ENCODE data around the gene FBXL4. TPM values are rescaled to one million over a fixed set of nuclear protein-coding genes. Genes with fewer than 3 reads are reported as not detected.
A peak's percentile ranks its signal among the peaks of the same experiment; 100 is the strongest.

FBXL4 gene
- total and polyA plus RNA-seq, 4 experiments from 2014 or later: 4.4 to 22.9 (median 15.9) TPM

- H3K36me3 Mint-ChIP-seq: peaks cover 3 to 10% of the 10 kb centered on the region in 2 donors
- CTCF ChIA-PET (ENCODE audit: partially characterized antibody): interaction anchor here (1.2 kb wide), 1 partner anchor 9 kb away, joined by 3 read pairs; no protein-coding TSS in a partner anchor
Measured at GRCh38 chr6:98832284-98833056, 115.3 kb downstream of the FBXL4 start.

GRCh38 chr6:98831959-98832283, 115.8 kb downstream of the FBXL4 start:
- CTCF ChIA-PET (ENCODE audit: partially characterized antibody): interaction anchor here (1.1 kb wide), 1 partner anchor 13 kb away, joined by 3 read pairs; no protein-coding TSS in a partner anchor

More at GRCh38 chr6:98832284-98833056, 115.3 kb downstream of the FBXL4 start:
- H3K36me3 ChIP-seq (ENCODE audit: insufficient read depth, low read length): no peaks in the 10 kb centered on the region
- no peaks in the 10 kb centered on the region for H3K9me3 ChIP-seq (ENCODE audit: control insufficient read depth in 1 of 2, low read length in 2 of 2)
- intact Hi-C loops (cut with micrococcal nuclease): loop anchor here (1.0 to 10.0 kb wide), 4 partner anchors 12 to 1550 kb away; partner anchors contain the start of genes FBXL4 and MMS22L
- Mint-ChIP-seq H3K4me1 (peaks cover 32 to 83% (median 52%) of the 10 kb centered on the region in 4 donors), H3K4me3 (peak overlapping the region; percentile 86 to 99 (median 90)), H3K27ac (peak overlapping the region in 1 of 7 donors; percentile 85), H3K9me3 (peaks cover 0 to 6% (median under 1%) of the 10 kb centered on the region in 8 donors), H3K27me3 (peaks cover 57 to 67% of the 10 kb centered on the region in 2 donors)
- peaks cover 64% of the 10 kb centered on the region for H3K4me1 ChIP-seq (ENCODE audit: insufficient read depth, low read length)
- peaks cover 74% of the 10 kb centered on the region for H3K27me3 ChIP-seq (ENCODE audit: insufficient read depth, low read length)
- peak overlapping the region in 1 of 2 donors; percentile 56 for H3K4me3 ChIP-seq (ENCODE audit: low read length in 2 of 2)
- POLR2A ChIA-PET (ENCODE audit: partially characterized antibody): no interaction called here
- DNase-seq: no peak
- H3K27ac ChIP-seq (ENCODE audit: low read depth, low read length): no peak overlapping the region

GRCh38 chr6:98831057-98831958, 116.4 kb downstream of the FBXL4 start:
- ChIA-PET CTCF (ENCODE audit: partially characterized antibody) (interaction anchor here (1.1 to 2.1 kb wide), 2 partner anchors 10 to 14 kb away, joined by 3 to 5 read pairs; no protein-coding TSS in a partner anchor), POLR2A (ENCODE audit: partially characterized antibody) (no interaction called here)
- Mint-ChIP-seq H3K9me3 (peaks cover 0 to 6% (median under 1%) of the 10 kb centered on the region in 8 donors), H3K27me3 (peaks cover 58 to 66% of the 10 kb centered on the region in 2 donors), H3K4me1 (peaks cover 32 to 77% (median 47%) of the 10 kb centered on the region in 4 donors), H3K4me3 (peak overlapping the region; percentile 59 to 85 (median 70)), H3K36me3 (peaks cover 3 to 10% of the 10 kb centered on the region in 2 donors), H3K27ac (peak overlapping the region in 2 of 7 donors; percentile 55 to 85)
- Histone ChIP-seq H3K4me3 (ENCODE audit: low read length in 2 of 2) (no peak overlapping the region), H3K27ac (ENCODE audit: low read depth, low read length) (no peak overlapping the region), H3K27me3 (ENCODE audit: insufficient read depth, low read length) (peaks cover 73% of the 10 kb centered on the region), H3K4me1 (ENCODE audit: insufficient read depth, low read length) (peaks cover 59% of the 10 kb centered on the region), H3K36me3 (ENCODE audit: insufficient read depth, low read length) (no peaks in the 10 kb centered on the region), H3K9me3 (ENCODE audit: control insufficient read depth in 1 of 2, low read length in 2 of 2) (no peaks in the 10 kb centered on the region)
- DNase-seq: no peak
- intact Hi-C loops (cut with micrococcal nuclease): loop anchor here (5.0 to 10.0 kb wide), 3 partner anchors 116 to 1549 kb away; partner anchors contain the start of genes FBXL4 and MMS22L

More at GRCh38 chr6:98831959-98832283, 115.8 kb downstream of the FBXL4 start:
- POLR2A ChIA-PET (ENCODE audit: partially characterized antibody): no interaction called here
- Mint-ChIP-seq H3K4me1 (peaks cover 32 to 83% (median 52%) of the 10 kb centered on the region in 4 donors), H3K9me3 (peaks cover 0 to 6% (median under 1%) of the 10 kb centered on the region in 8 donors), H3K27me3 (peaks cover 58 to 66% of the 10 kb centered on the region in 2 donors), H3K27ac (peak overlapping the region in 1 of 7 donors; percentile 85), H3K36me3 (peaks cover 3 to 10% of the 10 kb centered on the region in 2 donors), H3K4me3 (peak overlapping the region; percentile 39 to 85 (median 63))
- DNase-seq: no peak
- intact Hi-C loops (cut with micrococcal nuclease): loop anchor here (5.0 to 10.0 kb wide), 3 partner anchors 115 to 1550 kb away; partner anchors contain the start of genes FBXL4 and MMS22L
- Histone ChIP-seq H3K4me3 (ENCODE audit: low read length in 2 of 2) (no peak overlapping the region), H3K9me3 (ENCODE audit: control insufficient read depth in 1 of 2, low read length in 2 of 2) (no peaks in the 10 kb centered on the region), H3K27ac (ENCODE audit: low read depth, low read length) (no peak overlapping the region), H3K36me3 (ENCODE audit: insufficient read depth, low read length) (no peaks in the 10 kb centered on the region), H3K4me1 (ENCODE audit: insufficient read depth, low read length) (peaks cover 64% of the 10 kb centered on the region), H3K27me3 (ENCODE audit: insufficient read depth, low read length) (peaks cover 74% of the 10 kb centered on the region)

GRCh38 chr6:98830146-98830545, 117.6 kb downstream of the FBXL4 start:
- ChIA-PET CTCF (ENCODE audit: partially characterized antibody) (interaction anchor here (0.7 to 2.1 kb wide), 2 partner anchors 9 to 68 kb away, joined by 3 to 5 read pairs; no protein-coding TSS in a partner anchor), POLR2A (ENCODE audit: partially characterized antibody) (interaction anchor here (0.7 kb wide), 1 partner anchor 11 kb away, joined by 3 read pairs; no protein-coding TSS in a partner anchor)
- Mint-ChIP-seq H3K4me3 (peak overlapping the region in 1 of 8 donors; percentile 10), H3K36me3 (peaks cover 0 to 10% of the 10 kb centered on the region in 2 donors), H3K27me3 (peaks cover 64 to 72% of the 10 kb centered on the region in 2 donors), H3K4me1 (peaks cover 27 to 71% (median 41%) of the 10 kb centered on the region in 4 donors), H3K27ac (no peak overlapping the region), H3K9me3 (peaks cover 0 to 5% (median under 1%) of the 10 kb centered on the region in 8 donors)
- peaks cover 47% of the 10 kb centered on the region for H3K4me1 ChIP-seq (ENCODE audit: insufficient read depth, low read length)
- no peak overlapping the region for H3K27ac ChIP-seq (ENCODE audit: low read depth, low read length)
- no peak overlapping the region for H3K4me3 ChIP-seq (ENCODE audit: low read length in 2 of 2)
- no peak for DNase-seq
- intact Hi-C loops (cut with micrococcal nuclease): loop anchor here (5.0 to 10.0 kb wide), 3 partner anchors 117 to 1548 kb away; partner anchors contain the start of genes FBXL4 and MMS22L
- no peaks in the 10 kb centered on the region for H3K36me3 ChIP-seq (ENCODE audit: insufficient read depth, low read length)
- H3K9me3 ChIP-seq (ENCODE audit: control insufficient read depth in 1 of 2, low read length in 2 of 2): no peaks in the 10 kb centered on the region
- peaks cover 75% of the 10 kb centered on the region for H3K27me3 ChIP-seq (ENCODE audit: insufficient read depth, low read length)

- Histone ChIP-seq H3K9me3 (ENCODE audit: control insufficient read depth in 1 of 2, low read length in 2 of 2) (no peaks in the 10 kb centered on the region), H3K4me1 (ENCODE audit: insufficient read depth, low read length) (peaks cover 57% of the 10 kb centered on the region), H3K27me3 (ENCODE audit: insufficient read depth, low read length) (peaks cover 86% of the 10 kb centered on the region), H3K27ac (ENCODE audit: low read depth, low read length) (no peak overlapping the region), H3K4me3 (ENCODE audit: low read length in 2 of 2) (no peak overlapping the region), H3K36me3 (ENCODE audit: insufficient read depth, low read length) (no peaks in the 10 kb centered on the region)
- Mint-ChIP-seq H3K9me3 (peaks cover 0 to 6% (median 2%) of the 10 kb centered on the region in 8 donors), H3K4me1 (peaks cover 32 to 73% (median 48%) of the 10 kb centered on the region in 4 donors), H3K27me3 (peaks cover 67 to 74% of the 10 kb centered on the region in 2 donors), H3K36me3 (peaks cover 0 to 6% of the 10 kb centered on the region in 2 donors), H3K4me3 (peak overlapping the region in 3 of 8 donors; percentile 39 to 53 (median 53)), H3K27ac (no peak overlapping the region)
- intact Hi-C loops (cut with micrococcal nuclease): no loop called here
- DNase-seq: no peak
- POLR2A ChIA-PET (ENCODE audit: partially characterized antibody): no interaction called here
- CTCF ChIA-PET (ENCODE audit: partially characterized antibody): interaction anchor here (2.1 kb wide), 1 partner anchor 8 kb away, joined by 5 read pairs; no protein-coding TSS in a partner anchor
Measured at GRCh38 chr6:98828941-98829411, 118.8 kb downstream of the FBXL4 start.

GRCh38 chr6:98828211-98828788, 119.4 kb downstream of the FBXL4 start:
- CTCF ChIA-PET (ENCODE audit: partially characterized antibody): no interaction called here
- Mint-ChIP-seq H3K27me3 (peaks cover 74% of the 10 kb centered on the region in 2 donors), H3K27ac (peak overlapping the region in 2 of 7 donors; percentile 5 to 39), H3K36me3 (no peaks in the 10 kb centered on the region), H3K4me3 (peak overlapping the region in 3 of 8 donors; percentile 7 to 33 (median 29)), H3K9me3 (peaks cover 0 to 8% (median 2%) of the 10 kb centered on the region in 8 donors), H3K4me1 (peaks cover 34 to 73% (median 51%) of the 10 kb centered on the region in 4 donors)
- POLR2A ChIA-PET (ENCODE audit: partially characterized antibody): no interaction called here
- Histone ChIP-seq H3K4me3 (ENCODE audit: low read length in 2 of 2) (no peak overlapping the region), H3K9me3 (ENCODE audit: control insufficient read depth in 1 of 2, low read length in 2 of 2) (no peaks in the 10 kb centered on the region), H3K4me1 (ENCODE audit: insufficient read depth, low read length) (peaks cover 57% of the 10 kb centered on the region), H3K27ac (ENCODE audit: low read depth, low read length) (no peak overlapping the region), H3K27me3 (ENCODE audit: insufficient read depth, low read length) (peaks cover 88% of the 10 kb centered on the region), H3K36me3 (ENCODE audit: insufficient read depth, low read length) (no peaks in the 10 kb centered on the region)
- intact Hi-C loops (cut with micrococcal nuclease): no loop called here
- DNase-seq: no peak
